Endothelial cell of umbilical vein (primary cell): ENCODE data around the gene SOHLH2. TPM values are rescaled to one million over a fixed set of nuclear protein-coding genes. Genes with fewer than 3 reads are reported as not detected.

Source experiments
- BruUV-seq: library from RNA; stranded (reverse); fragments of 400-500 nt; replicated peaks from 2 replicates; lab custom pipeline; 2021; lab: Mats Ljungman, UMichigan
- CTCF ChIA-PET: fragments of 300-600, 350-600 bp; sonication (Branson Sonifier 250); formaldehyde crosslinking; loops from one replicate; lab custom pipeline; 2021; ENCODE audit warnings: antibody characterized with exemption, inconsistent platforms; lab: Charles Lee
- POLR2A ChIA-PET: fragments of 300-600, 350-600 bp; sonication (Branson Sonifier 250); formaldehyde crosslinking; loops from one replicate; lab custom pipeline; 2021; ENCODE audit warnings: antibody characterized with exemption, inconsistent platforms; lab: Charles Lee
- DNase-seq: peaks from one replicate; pipeline ENCODE4 v3.0.0-alpha.2; 2011; ENCODE audit warnings: low read depth, low spot score
- FAIRE-seq: peaks from 2 replicates; lab custom pipeline; 2011; peaks lifted over from hg19 to GRCh38; lab: Jason Lieb, UNC
- H2AFZ ChIP-seq: 2 replicates; pipeline ENCODE4 v1.6.0; 2012; ENCODE audit warnings: low read depth, low read length, control low read depth, inconsistent platforms
- H3K27ac ChIP-seq: 2 replicates; pipeline ENCODE4 v1.5.1; 2011; ENCODE audit warnings: low read depth, mild to moderate bottlenecking, control low read depth, low read length, moderate library complexity; ENCODE audit not compliant: insufficient read depth
- H3K27me3 ChIP-seq, 2 experiments: 2 replicates each; pipeline versions ENCODE4 v1.6.0 to v1.6.1; 2011; ENCODE audit warnings: low read length in 2 of 2, mixed read lengths in 1 of 2; ENCODE audit not compliant: control insufficient read depth in 2 of 2, insufficient read depth in 2 of 2
- H3K36me3 ChIP-seq, 2 experiments: 2 replicates in 1 of 2; 3 replicates in 1 of 2; pipeline ENCODE4 v1.5.1; 2011; ENCODE audit warnings: low read length in 2 of 2, mild to moderate bottlenecking in 1 of 2, moderate library complexity in 1 of 2; ENCODE audit not compliant: control insufficient read depth in 2 of 2, insufficient read depth in 2 of 2; ENCODE audit errors: extremely low read depth in 1 of 2
- H3K4me1 ChIP-seq: 3 replicates; pipeline ENCODE4 v1.5.1; 2011; ENCODE audit warnings: mild to moderate bottlenecking, low read length; ENCODE audit not compliant: control insufficient read depth, insufficient read depth; ENCODE audit errors: extremely low read depth
- H3K4me2 ChIP-seq: 2 replicates; pipeline ENCODE4 v1.6.1; 2011; ENCODE audit warnings: low read length, control low read depth, mixed read lengths; ENCODE audit not compliant: insufficient read depth
- H3K4me3 ChIP-seq, 3 experiments: fragments of 200-600 bp in 1 of 3; sonication (generic), shearing (Covaris generic) in 1 of 3; replicated peaks in 1 of 3; 2 replicates each; pipeline ENCODE4 v1.5.1; 2011 to 2016; ENCODE audit warnings: control low read depth in 3 of 3, low read length in 3 of 3, mild to moderate bottlenecking in 2 of 3, inconsistent platforms in 1 of 3, low read depth in 1 of 3, moderate library complexity in 1 of 3; ENCODE audit not compliant: insufficient read depth in 1 of 3
- H3K79me2 ChIP-seq: 2 replicates; pipeline ENCODE4 v1.6.0; 2012; ENCODE audit warnings: low read length, inconsistent platforms; ENCODE audit not compliant: control insufficient read depth, insufficient read depth
- H3K9ac ChIP-seq: replicated peaks from 2 replicates; pipeline ENCODE3; 2011; ENCODE audit warnings: low read length, control low read depth; ENCODE audit not compliant: insufficient read depth; ENCODE audit errors: extremely low read depth
- H3K9me1 ChIP-seq: replicated peaks from 3 replicates; pipeline ENCODE4 v1.6.0; 2011; ENCODE audit warnings: mild to moderate bottlenecking, low read length; ENCODE audit not compliant: control insufficient read depth, insufficient read depth; ENCODE audit errors: extremely low read depth
- H3K9me3 ChIP-seq: replicated peaks from 2 replicates; pipeline ENCODE4 v1.5.1; 2012; ENCODE audit warnings: low read length, inconsistent platforms; ENCODE audit not compliant: control insufficient read depth, insufficient read depth
- H4K20me1 ChIP-seq: replicated peaks from 2 replicates; pipeline ENCODE3; 2011; ENCODE audit warnings: mild to moderate bottlenecking, low read length; ENCODE audit not compliant: control insufficient read depth, insufficient read depth; ENCODE audit errors: extremely low read depth
- GATA2 ChIP-seq: IDR thresholded peaks from 2 replicates; pipeline ENCODE4 v1.7.0; 2011; ENCODE audit warnings: low read depth, mild to moderate bottlenecking, moderate library complexity, mixed read lengths, low read length; ENCODE audit not compliant: insufficient read length, insufficient read depth
- JUN ChIP-seq: IDR thresholded peaks from 2 replicates; pipeline ENCODE4 v1.6.1; 2011; ENCODE audit warnings: borderline replicate concordance, low read depth; ENCODE audit not compliant: insufficient read length, insufficient read depth
- POLR2A ChIP-seq: IDR thresholded peaks from 2 replicates; pipeline ENCODE4 v1.6.1; 2012; ENCODE audit warnings: low read depth, mild to moderate bottlenecking, control low read depth, low read length
- POLR2AphosphoS5 ChIP-seq: IDR thresholded peaks from 2 replicates; pipeline ENCODE4 v1.6.1; 2012; ENCODE audit warnings: low read depth, mild to moderate bottlenecking, control low read depth, low read length, moderate library complexity; ENCODE audit not compliant: insufficient read depth
- dilution Hi-C: fragments of 300-500 bp; cut with MboI; formaldehyde crosslinking; loops from one replicate; pipeline ENCODE4 v1.15.0; 2019; ENCODE audit warnings: low sequenced_read_pairs; ENCODE audit not compliant: extremely low pct_ligation_motif_present
- intact Hi-C: fragments of 100-400 bp; cut with micrococcal nuclease; formaldehyde crosslinking; loops from one replicate; pipeline ENCODE4 v1.10.0; 2022
- polyA plus RNA-seq, 4 experiments: library from polyadenylated mRNA; depleted of rRNA in 3 of 4; stranded (reverse) in 3 of 4; unstranded in 1 of 4; fragments of >200 nt; gene quantifications; 2 replicates each; pipeline versions ENCODE4 v1.2.1 to v1.2.3, GENCODE V29; 2011 to 2012; ENCODE audit warnings: missing spikeins in 1 of 4
- total RNA-seq: library from RNA; stranded (reverse); gene quantifications from 2 replicates; pipeline ENCODE4 v1.2.3, GENCODE V29; 2021
- TF ChIP-seq, protein P1 (sequence below): IDR thresholded peaks from 2 replicates; pipeline ENCODE4 v1.6.1; 2011; ENCODE audit not compliant: insufficient read depth, insufficient read length
- TF ChIP-seq, protein P2 (sequence below), 2 donors: IDR thresholded peaks; 1 replicate in 1 of 2; 2 replicates in 1 of 2; pipeline ENCODE4 v1.5.1; 2011; ENCODE audit warnings: low read length in 2 of 2, mild to moderate bottlenecking in 2 of 2, moderate library complexity in 2 of 2, control low read depth in 1 of 2, inconsistent platforms in 1 of 2, low read depth in 1 of 2; ENCODE audit not compliant: insufficient read depth in 1 of 2; ENCODE audit errors: extremely low read depth in 1 of 2

SOHLH2 gene
- total and polyA plus RNA-seq, 2 donors (not counting 3 experiments of a cell fraction or from before 2014, with no cell fraction given) = 0.11 to 0.55 TPM

GRCh38 chr13:36258831-36259230 is 44.5 kb upstream of the SOHLH2 start:
- Histone ChIP-seq H3K9ac (no peak overlapping the region), H3K79me2 (no peaks in the 10 kb centered on the region), H3K9me1 (no peaks in the 10 kb centered on the region), H3K4me1 (no peaks in the 10 kb centered on the region), H3K36me3 (no peaks in the 10 kb centered on the region), H4K20me1 (no peaks in the 10 kb centered on the region), H2AFZ (no peak overlapping the region), H3K9me3 (no peaks in the 10 kb centered on the region), H3K27ac (no peak overlapping the region), H3K4me3 (no peak overlapping the region), H3K4me2 (no peak overlapping the region), H3K27me3 (no peaks in the 10 kb centered on the region)
- intact Hi-C loops (no loop called here), dilution Hi-C loops (no loop called here)
- CTCF ChIA-PET = no interaction called here
- BruUV-seq = no TSS peak
- no peak for DNase-seq
- POLR2A ChIA-PET = no interaction called here
- FAIRE-seq = no peak
- TF ChIP-seq JUN (no peak), POLR2A (no peak), GATA2 (no peak), POLR2AphosphoS5 (no peak)
- TF ChIP-seq, protein P1, sequence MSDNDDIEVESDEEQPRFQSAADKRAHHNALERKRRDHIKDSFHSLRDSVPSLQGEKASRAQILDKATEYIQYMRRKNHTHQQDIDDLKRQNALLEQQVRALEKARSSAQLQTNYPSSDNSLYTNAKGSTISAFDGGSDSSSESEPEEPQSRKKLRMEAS = no peak
- TF ChIP-seq, protein P2, sequence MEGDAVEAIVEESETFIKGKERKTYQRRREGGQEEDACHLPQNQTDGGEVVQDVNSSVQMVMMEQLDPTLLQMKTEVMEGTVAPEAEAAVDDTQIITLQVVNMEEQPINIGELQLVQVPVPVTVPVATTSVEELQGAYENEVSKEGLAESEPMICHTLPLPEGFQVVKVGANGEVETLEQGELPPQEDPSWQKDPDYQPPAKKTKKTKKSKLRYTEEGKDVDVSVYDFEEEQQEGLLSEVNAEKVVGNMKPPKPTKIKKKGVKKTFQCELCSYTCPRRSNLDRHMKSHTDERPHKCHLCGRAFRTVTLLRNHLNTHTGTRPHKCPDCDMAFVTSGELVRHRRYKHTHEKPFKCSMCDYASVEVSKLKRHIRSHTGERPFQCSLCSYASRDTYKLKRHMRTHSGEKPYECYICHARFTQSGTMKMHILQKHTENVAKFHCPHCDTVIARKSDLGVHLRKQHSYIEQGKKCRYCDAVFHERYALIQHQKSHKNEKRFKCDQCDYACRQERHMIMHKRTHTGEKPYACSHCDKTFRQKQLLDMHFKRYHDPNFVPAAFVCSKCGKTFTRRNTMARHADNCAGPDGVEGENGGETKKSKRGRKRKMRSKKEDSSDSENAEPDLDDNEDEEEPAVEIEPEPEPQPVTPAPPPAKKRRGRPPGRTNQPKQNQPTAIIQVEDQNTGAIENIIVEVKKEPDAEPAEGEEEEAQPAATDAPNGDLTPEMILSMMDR (IDR thresholded peaks at IDR 0.05; ENCODE audit: extremely low read depth in 1 of 2, insufficient read depth in 1 of 2, low read depth in 1 of 2, low read length in 2 of 2) = no peak
